HUDEP-2 (cell line): ENCODE data around the gene HSPA8.

Source experiments
- DNase-seq, 76 experiments: peaks; one replicate each; lab custom pipeline; 2025; ENCODE audit not compliant: unreplicated experiment in 76 of 76; lab: John Stamatoyannopoulos, UW

Gene HSPA8

GRCh38 chr11:123052901-123053721 lies 8.8 kb downstream of the HSPA8 start:
- peak in 1 of 76 experiments; percentile 14 for DNase-seq

GRCh38 chr11:123051634-123052033 lies 10.3 kb downstream of the HSPA8 start:
- no peak for DNase-seq

- no peak for DNase-seq
Measured at GRCh38 chr11:123051146-123051545, 10.8 kb downstream of the HSPA8 start.

GRCh38 chr11:123047947-123048293 lies 14.0 kb downstream of the HSPA8 start:
- DNase-seq = no peak

- no peak for DNase-seq
Measured at GRCh38 chr11:123047266-123047946, 14.5 kb downstream of the HSPA8 start.

- DNase-seq = no peak
Measured at GRCh38 chr11:123046473-123047259, 15.3 kb downstream of the HSPA8 start.

- DNase-seq = no peak
Measured at GRCh38 chr11:123045101-123045500, 16.8 kb downstream of the HSPA8 start.

GRCh38 chr11:123041185-123041584 lies 20.8 kb downstream of the HSPA8 start:
- DNase-seq = no peak

- DNase-seq = no peak
Measured at GRCh38 chr11:123040111-123040432, 21.9 kb downstream of the HSPA8 start.

GRCh38 chr11:123035831-123036230 lies 26.1 kb downstream of the HSPA8 start:
- no peak for DNase-seq

- DNase-seq = no peak
Measured at GRCh38 chr11:123034597-123034996, 27.3 kb downstream of the HSPA8 start.

GRCh38 chr11:123033895-123034294 lies 28.0 kb downstream of the HSPA8 start:
- no peak for DNase-seq

- no peak for DNase-seq
Measured at GRCh38 chr11:123030517-123030916, 31.4 kb downstream of the HSPA8 start.

GRCh38 chr11:123020968-123021367 lies 41.0 kb downstream of the HSPA8 start:
- peak in 20 of 76 experiments; percentile 1 to 57 (median 14) for DNase-seq

- DNase-seq = no peak
Measured at GRCh38 chr11:123018702-123019101, 43.2 kb downstream of the HSPA8 start.

- DNase-seq = no peak
Measured at GRCh38 chr11:123011510-123011909, 50.4 kb downstream of the HSPA8 start.
